HEK293T (cell line): ENCODE data around the gene ARHGAP23.

Experiments used
- ARNT ChIP-seq: fragments of 450-650 bp; IDR thresholded peaks from 2 replicates; pipeline ENCODE4 v1.6.1; 2017; ENCODE audit warnings: mild to moderate bottlenecking
- BHLHE40 ChIP-seq: fragments of 450-650 bp; IDR thresholded peaks from 2 replicates; pipeline ENCODE4 v1.6.1; 2016; ENCODE audit warnings: mild to moderate bottlenecking, moderate library complexity, borderline replicate concordance
- CTBP1 ChIP-seq: fragments of 450-650 bp; IDR thresholded peaks from 2 replicates; pipeline ENCODE4 v1.6.1; 2016; ENCODE audit warnings: borderline replicate concordance
- ELF4 ChIP-seq: fragments of 450-650 bp; IDR thresholded peaks from 2 replicates; pipeline ENCODE4 v1.6.1; 2017; ENCODE audit warnings: antibody characterized with exemption
- FOXA1 ChIP-seq: fragments of 450-650 bp; IDR thresholded peaks from 2 replicates; pipeline ENCODE4 v1.6.1; 2016; ENCODE audit warnings: mild to moderate bottlenecking
- FOXM1 ChIP-seq: fragments of 450-650 bp; IDR thresholded peaks from 2 replicates; pipeline ENCODE4 v1.6.1; 2017; ENCODE audit warnings: mild to moderate bottlenecking, borderline replicate concordance
- HDGF ChIP-seq: fragments of 450-650 bp; IDR thresholded peaks from 2 replicates; pipeline ENCODE4 v1.6.1; 2017; ENCODE audit warnings: antibody characterized with exemption, borderline replicate concordance
- LEF1 ChIP-seq: fragments of 450-650 bp; IDR thresholded peaks from 2 replicates; pipeline ENCODE4 v1.6.1; 2017; ENCODE audit warnings: mild to moderate bottlenecking, borderline replicate concordance
- PKNOX1 ChIP-seq: fragments of 450-650 bp; IDR thresholded peaks from 2 replicates; pipeline ENCODE4 v1.6.1; 2016
- SP1 ChIP-seq: fragments of 450-650 bp; IDR thresholded peaks from 2 replicates; pipeline ENCODE4 v1.6.1; 2017
- SUZ12 ChIP-seq: fragments of 450-650 bp; IDR thresholded peaks from 2 replicates; pipeline ENCODE4 v1.6.1; 2016; ENCODE audit warnings: mild to moderate bottlenecking
- TARDBP ChIP-seq: fragments of 450-650 bp; IDR thresholded peaks from 2 replicates; pipeline ENCODE4 v1.6.1; 2016

GRCh38 chr17:38428112-38428642 lies at the start of gene ARHGAP23:
- TF ChIP-seq SP1 (no peak), CTBP1 (no peak), HDGF (no peak), FOXM1 (no peak), ELF4 (no peak), SUZ12 (no peak), PKNOX1 (no peak), TARDBP (no peak), LEF1 (no peak), FOXA1 (no peak), BHLHE40 (no peak), ARNT (no peak)
